HG03060 (cell line): Measurements from ENCODE around the gene DGKB.

Experiments
- ATAC-seq: cut with Tn5 transposase; IDR thresholded peaks from one replicate; pipeline ENCODE4 v1.9.1; 2021; ENCODE audit warnings: low read depth, moderate number of reproducible peaks; ENCODE audit not compliant: unreplicated experiment

Gene DGKB

GRCh38 chr7:14902589-14903067 is at the start of gene DGKB:
TSS of gene DGKB (minus strand) at chr7:14902751.
- ATAC-seq: no peak

DNA sequence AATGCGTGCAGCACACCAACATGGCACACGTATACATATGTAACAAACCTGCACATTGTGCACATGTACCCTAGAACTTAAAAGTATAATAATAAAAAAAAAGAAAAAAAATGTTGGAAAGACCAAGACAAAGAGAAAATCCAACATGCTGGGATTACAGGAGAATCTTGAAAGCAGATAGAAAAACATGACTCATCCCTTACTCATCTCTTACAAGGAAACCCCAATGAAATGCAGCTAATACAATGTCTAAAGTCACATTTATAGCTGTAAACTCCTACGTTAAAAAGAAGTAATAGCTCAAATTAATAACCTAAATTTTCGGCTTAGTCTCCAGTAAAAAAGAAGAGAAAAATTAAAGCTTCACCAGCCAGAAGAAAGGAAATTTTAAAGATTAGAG is 47.5 kb upstream of the DGKB start:
- no peak for ATAC-seq

- ATAC-seq: no peak
Observed at GRCh38 chr7:14938181-14938580, 35.6 kb upstream of the DGKB start.

GRCh38 chr7:14937581-14937980 is 35.0 kb upstream of the DGKB start:
- ATAC-seq: no peak

GRCh38 chr7:14936554-14936953 is 34.0 kb upstream of the DGKB start:
- ATAC-seq: no peak

DNA sequence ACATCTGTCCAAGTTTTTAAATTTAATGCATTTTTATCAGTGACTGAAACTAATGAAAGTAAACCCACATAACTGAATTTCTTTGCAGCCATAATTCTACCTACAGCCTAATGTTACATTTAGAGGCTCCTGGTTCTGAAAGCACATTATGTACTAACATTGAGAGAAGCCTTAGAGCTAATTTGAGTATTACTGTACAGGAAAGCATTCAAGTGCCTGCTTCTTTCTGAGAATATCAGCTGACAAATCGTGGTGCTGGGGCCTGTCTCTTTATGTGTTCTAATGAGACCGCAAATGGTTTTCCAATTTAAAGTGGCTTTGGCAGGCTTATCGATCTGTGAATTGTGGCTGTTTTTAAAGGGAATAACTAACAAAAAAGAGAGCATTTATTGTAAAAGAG is 32.3 kb upstream of the DGKB start:
- no peak for ATAC-seq

GRCh38 chr7:14931511-14932215 is 29.1 kb upstream of the DGKB start:
- ATAC-seq: no peak

GRCh38 chr7:14924398-14924797 is 21.8 kb upstream of the DGKB start:
- no peak for ATAC-seq

GRCh38 chr7:14911077-14911476 is 8.5 kb upstream of the DGKB start:
- ATAC-seq: no peak

- ATAC-seq: no peak
Observed at GRCh38 chr7:14908697-14909096, 6.1 kb upstream of the DGKB start.

DNA sequence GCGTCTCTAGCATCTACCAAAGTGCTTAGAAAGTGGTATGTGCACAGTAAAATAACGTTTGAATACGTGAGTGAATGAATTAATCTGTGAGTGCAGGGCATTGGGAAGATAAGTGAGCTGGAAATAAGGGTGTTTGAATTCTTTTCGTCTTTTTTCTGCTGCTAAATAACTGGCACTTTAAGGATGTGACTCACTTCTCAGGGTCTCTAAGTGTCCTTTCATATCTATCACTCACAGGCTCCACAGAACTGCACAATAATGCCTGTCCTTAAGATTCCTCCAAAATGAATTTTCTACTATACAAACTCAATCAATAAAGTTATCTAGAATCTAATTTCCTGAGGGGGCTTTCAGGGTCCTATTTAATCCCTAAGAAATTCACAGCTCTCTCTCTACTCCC is 3.2 kb upstream of the DGKB start:
- ATAC-seq: no peak

DNA sequence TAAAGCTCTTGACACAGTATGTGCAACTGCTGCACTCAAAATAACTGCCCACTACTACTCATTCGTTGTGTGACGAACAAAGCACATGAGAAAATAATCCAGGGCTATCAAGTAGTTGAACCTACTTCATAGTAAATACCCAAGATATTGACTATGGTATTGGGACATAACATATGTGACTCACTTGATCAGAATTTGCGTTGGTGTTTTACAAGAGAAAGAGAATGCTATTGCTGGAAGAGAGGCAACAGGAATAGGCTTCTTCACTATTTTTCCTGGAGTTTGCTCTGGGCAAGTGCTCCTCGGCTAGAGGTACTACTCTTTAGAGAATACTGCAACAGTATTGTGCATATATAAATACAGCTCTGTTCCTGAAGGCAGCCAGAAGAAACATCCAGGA is 2.5 kb downstream of the DGKB start:
- ATAC-seq: no peak

DNA sequence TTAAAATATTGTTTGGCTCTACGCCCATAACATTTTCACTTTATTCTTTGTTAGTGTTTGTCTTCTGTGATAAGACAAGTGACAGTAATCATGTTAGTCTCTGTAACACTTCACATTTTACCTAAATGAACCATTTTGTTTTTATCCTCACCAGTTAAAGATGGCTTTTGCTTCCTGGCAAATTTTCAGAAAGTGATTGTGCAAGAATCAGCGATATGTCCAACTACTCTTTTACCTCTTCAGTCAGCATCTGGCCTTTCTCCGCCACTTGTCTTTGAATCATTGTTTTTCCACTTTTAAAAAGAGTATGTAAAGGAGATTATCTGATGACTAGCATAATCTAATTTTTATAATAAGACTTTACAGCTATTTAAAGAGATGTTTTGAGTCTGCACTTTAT is 3.5 kb downstream of the DGKB start:
- no peak for ATAC-seq

GRCh38 chr7:14896461-14896860 is 6.1 kb downstream of the DGKB start:
- ATAC-seq: no peak

DNA sequence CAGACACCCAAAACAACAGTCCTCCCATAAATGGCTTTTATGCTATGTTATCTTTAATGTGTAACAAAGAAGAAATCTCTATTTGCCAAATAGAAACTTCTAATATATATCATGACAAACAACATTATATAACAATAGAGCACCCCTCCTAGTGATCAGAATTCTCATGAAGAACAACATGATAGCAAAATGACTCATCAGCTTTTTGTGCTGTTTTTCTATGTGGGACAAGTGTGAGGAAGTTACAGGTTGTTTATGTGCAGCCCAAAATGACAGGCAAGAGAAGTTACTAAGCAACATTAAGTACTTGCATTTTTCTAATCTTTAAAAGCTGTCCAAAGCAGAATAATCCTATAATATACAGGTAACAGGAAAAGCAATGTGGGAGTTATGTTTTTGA is 7.7 kb downstream of the DGKB start:
- no peak for ATAC-seq

DNA sequence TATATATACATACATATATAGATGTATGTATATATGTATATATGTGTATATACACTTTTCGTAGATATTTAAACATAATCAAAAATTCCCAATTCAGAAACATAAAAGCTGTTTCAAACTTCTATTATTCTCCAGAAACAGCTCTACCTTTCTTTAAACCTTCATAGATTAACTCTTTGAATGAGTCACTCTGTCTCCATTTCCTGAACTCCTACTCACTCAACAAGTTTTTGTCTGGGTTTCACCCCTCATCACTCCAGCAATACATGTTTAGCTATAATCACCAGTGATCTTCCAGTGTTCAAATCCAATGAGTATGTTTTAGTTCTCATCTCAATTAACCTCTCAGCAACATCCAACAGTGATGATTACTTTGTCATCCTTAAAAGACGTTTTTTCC is 9.6 kb downstream of the DGKB start:
- no peak for ATAC-seq

DNA sequence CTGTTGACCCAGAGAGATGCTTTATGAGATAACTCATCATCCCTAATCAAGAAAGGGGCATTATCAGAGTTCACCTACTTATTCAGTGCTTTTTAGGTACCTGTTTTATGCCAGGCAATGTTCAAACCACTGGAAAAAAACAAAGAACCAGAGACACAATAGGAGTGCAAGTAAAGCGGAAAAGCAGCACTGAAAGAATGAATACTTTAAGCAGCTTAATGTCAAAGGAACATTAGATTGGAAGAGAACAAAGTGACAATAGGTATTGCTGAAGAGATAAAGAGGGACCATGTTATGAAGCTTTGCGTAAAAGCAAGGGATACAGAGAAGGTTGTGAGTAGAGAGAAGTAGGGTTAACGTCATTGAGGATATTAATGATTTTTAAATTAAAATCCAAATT is 11.3 kb downstream of the DGKB start:
- no peak for ATAC-seq

DNA sequence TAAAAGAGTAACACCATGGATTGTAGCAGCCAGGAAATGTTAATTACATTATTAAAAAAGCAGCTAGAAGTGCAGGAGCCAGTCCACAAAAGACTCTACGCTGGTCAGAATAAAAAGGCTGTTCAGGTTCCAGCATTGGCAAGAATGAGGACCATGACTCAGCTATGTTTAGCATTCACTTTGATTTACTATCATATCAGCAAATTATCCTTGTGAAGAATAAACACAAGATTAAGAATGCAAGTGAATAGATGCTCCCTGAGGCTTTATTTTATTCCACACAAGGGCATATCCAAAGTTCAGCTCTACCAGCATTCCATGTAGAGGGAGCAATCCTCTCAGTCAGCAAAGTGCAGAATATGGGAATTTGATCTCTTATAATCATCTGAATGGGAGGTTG is 13.6 kb downstream of the DGKB start:
- no peak for ATAC-seq

DNA sequence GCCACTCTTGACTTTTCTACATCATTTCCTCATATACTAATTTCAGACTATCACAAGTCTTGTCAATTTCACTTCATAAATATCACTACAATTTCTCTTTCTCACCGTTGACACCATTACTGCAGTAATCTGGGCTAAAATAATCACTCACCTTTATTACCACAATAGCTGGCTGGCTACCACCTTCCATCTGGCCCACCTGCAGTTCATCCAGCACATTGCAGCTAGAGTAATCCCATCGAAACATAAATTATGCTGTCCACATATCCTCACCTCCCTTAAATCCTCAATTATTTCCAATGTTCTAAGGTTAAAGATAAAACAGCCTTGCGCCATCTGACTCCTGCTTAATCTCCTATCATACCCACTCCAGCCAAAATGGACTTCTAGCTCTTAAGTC is 16.0 kb downstream of the DGKB start:
- no peak for ATAC-seq

DNA sequence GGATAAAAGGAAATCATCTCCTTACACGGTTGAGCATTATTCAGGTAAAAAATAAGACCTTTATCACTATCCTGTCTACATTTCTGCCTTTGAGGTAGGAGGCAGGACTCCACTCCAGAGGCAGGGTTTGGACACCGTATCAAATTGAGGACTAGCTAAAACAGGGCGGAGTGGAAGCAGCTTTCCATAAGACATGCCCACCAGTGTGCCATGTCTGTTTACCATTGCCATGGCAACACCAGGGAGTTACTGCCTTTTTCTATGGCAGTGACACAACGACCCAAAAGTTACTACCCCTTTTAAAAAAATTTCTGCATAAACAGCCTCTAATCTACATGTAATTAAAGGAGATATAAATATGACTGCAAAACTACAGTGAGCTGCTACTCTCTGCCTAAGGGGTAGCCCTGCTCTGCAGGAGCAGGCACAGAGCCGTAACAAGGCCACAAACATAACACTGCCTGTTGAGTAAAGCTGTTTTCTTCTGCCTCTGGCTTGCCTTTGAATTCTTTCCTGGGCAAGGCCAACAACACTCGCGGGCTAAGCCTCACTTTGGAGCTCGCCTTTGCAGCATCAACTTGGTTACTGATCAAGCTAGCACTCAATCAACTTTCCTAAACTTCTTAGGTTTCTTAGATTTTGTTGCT is 26.5 kb downstream of the DGKB start:
- ATAC-seq: no peak

GRCh38 chr7:14871880-14872279 is 30.7 kb downstream of the DGKB start:
- ATAC-seq: no peak

- no peak for ATAC-seq
Observed at GRCh38 chr7:14870394-14870793, 32.2 kb downstream of the DGKB start.
